PC-9 (cell line): ENCODE data around the gene BTG2.

Experiments
- CTCF ChIP-seq: fragments of 200-600 bp; sonication (generic); conservative IDR thresholded peaks from 2 replicates; pipeline ENCODE4 v1.6.1; 2017; ENCODE audit warnings: mixed run types, antibody characterized with exemption, mild to moderate bottlenecking, moderate library complexity
- EZH2 ChIP-seq: fragments of 200-600 bp; sonication (generic); IDR thresholded peaks from 2 replicates; pipeline ENCODE4 v1.8.0; 2017; ENCODE audit warnings: antibody characterized with exemption, low read depth

- TF ChIP-seq CTCF (no peak), EZH2 (no peak)
Observed at GRCh38 chr1:203302894-203303293, 2.4 kb upstream of the BTG2 start.
